Neuronal stem cell (in vitro differentiated cells): ENCODE data around the gene ISG20.

Experiments
- DNase-seq: peaks from one replicate; pipeline ENCODE4 v3.0.0-alpha.2; 2013; ENCODE audit warnings: low spot score
- H2AFZ ChIP-seq: one replicate; pipeline ENCODE4 v1.6.1; 2013; ENCODE audit warnings: mild to moderate bottlenecking, low read length, inconsistent platforms
- H2AK5ac ChIP-seq: 2 replicates; pipeline ENCODE4 v1.6.1; 2013; ENCODE audit warnings: low read depth, mild to moderate bottlenecking, inconsistent platforms, low read length, moderate library complexity, mixed read lengths
- H2BK120ac ChIP-seq: 2 replicates; pipeline ENCODE4 v1.6.1; 2013; ENCODE audit warnings: low read depth, mild to moderate bottlenecking, inconsistent platforms, low read length, moderate library complexity, mixed read lengths
- H2BK12ac ChIP-seq: one replicate; pipeline ENCODE4 v1.6.1; 2013; ENCODE audit warnings: low read length, inconsistent platforms
- H2BK15ac ChIP-seq: 2 replicates; pipeline ENCODE4 v1.6.1; 2013; ENCODE audit warnings: mild to moderate bottlenecking, low read length, inconsistent platforms, mixed read lengths
- H2BK5ac ChIP-seq: one replicate; pipeline ENCODE4 v1.6.1; 2013; ENCODE audit warnings: inconsistent platforms, mild to moderate bottlenecking, low read length, moderate library complexity
- H3K14ac ChIP-seq: one replicate; pipeline ENCODE4 v1.6.1; 2013; ENCODE audit warnings: low read length, inconsistent platforms
- H3K18ac ChIP-seq: 2 replicates; pipeline ENCODE4 v1.6.1; 2013; ENCODE audit warnings: low read length, inconsistent platforms
- H3K23ac ChIP-seq: 2 replicates; pipeline ENCODE4 v1.6.1; 2013; ENCODE audit warnings: low read depth, mild to moderate bottlenecking, mixed read lengths, low read length, inconsistent platforms; ENCODE audit not compliant: poor library complexity
- H3K27ac ChIP-seq: replicated peaks from 3 replicates; pipeline ENCODE4 v1.5.1; 2013; ENCODE audit warnings: low read length, inconsistent platforms
- H3K27me3 ChIP-seq, 3 experiments: 2 replicates each; pipeline ENCODE4 v1.6.1; 2013; ENCODE audit warnings: low read length in 3 of 3, mild to moderate bottlenecking in 2 of 3, inconsistent platforms in 1 of 3, low read depth in 1 of 3, mixed read lengths in 1 of 3, moderate library complexity in 1 of 3; ENCODE audit not compliant: control insufficient read depth in 3 of 3, insufficient read depth in 3 of 3
- H3K36me3 ChIP-seq, 2 donors: replicated peaks in 1 of 2; 2 replicates each; pipeline ENCODE4 v1.6.1; 2013; ENCODE audit warnings: low read length in 2 of 2; ENCODE audit not compliant: control insufficient read depth in 2 of 2, insufficient read depth in 2 of 2
- H3K4ac ChIP-seq: 2 replicates; pipeline ENCODE4 v1.6.1; 2013; ENCODE audit warnings: inconsistent platforms, mild to moderate bottlenecking, low read length, moderate library complexity
- H3K4me1 ChIP-seq, 2 donors: 1 replicate in 1 of 2; 2 replicates in 1 of 2; pipeline ENCODE4 v1.6.1; 2013; ENCODE audit warnings: low read length in 2 of 2, low read depth in 1 of 2; ENCODE audit not compliant: control insufficient read depth in 2 of 2, insufficient read depth in 1 of 2
- H3K4me2 ChIP-seq: one replicate; pipeline ENCODE4 v1.6.1; 2013; ENCODE audit warnings: mild to moderate bottlenecking, low read length, inconsistent platforms; ENCODE audit not compliant: insufficient read depth, poor library complexity, severe bottlenecking
- H3K4me3 ChIP-seq, 2 donors: 2 replicates each; pipeline ENCODE4 v1.5.1; 2013; ENCODE audit warnings: low read length in 2 of 2, mild to moderate bottlenecking in 2 of 2, inconsistent platforms in 1 of 2, moderate library complexity in 1 of 2
- H3K79me1 ChIP-seq: one replicate; pipeline ENCODE4 v1.6.1; 2013; ENCODE audit warnings: low read depth, mild to moderate bottlenecking, inconsistent platforms, low read length, moderate library complexity
- H3K9ac ChIP-seq: one replicate; pipeline ENCODE4 v1.6.1; 2013; ENCODE audit warnings: mild to moderate bottlenecking, low read depth, low read length, inconsistent platforms; ENCODE audit not compliant: poor library complexity
- H3K9me3 ChIP-seq, 2 donors: replicated peaks in 1 of 2; 2 replicates each; pipeline versions ENCODE3 to v1.6.1; 2013; ENCODE audit warnings: low read length in 2 of 2, mild to moderate bottlenecking in 2 of 2, inconsistent platforms in 1 of 2, low read depth in 1 of 2, mixed read lengths in 1 of 2, moderate library complexity in 1 of 2; ENCODE audit not compliant: control insufficient read depth in 2 of 2, insufficient read depth in 1 of 2
- H4K8ac ChIP-seq: one replicate; pipeline ENCODE4 v1.6.1; 2013; ENCODE audit warnings: low read depth, mild to moderate bottlenecking, inconsistent platforms, low read length, moderate library complexity
- H4K91ac ChIP-seq: one replicate; pipeline ENCODE4 v1.6.1; 2013; ENCODE audit warnings: low read length, low read depth, mild to moderate bottlenecking, inconsistent platforms; ENCODE audit not compliant: poor library complexity
- WGBS, 2 donors: extraction: QIAGEN DNeasy Blood & Tissue Kit; methylation state at CpG; one replicate each; pipeline ENCODE4 v1.1.7; 2013; ENCODE audit warnings: missing lambda C conversion rate in 2 of 2, mixed read lengths in 1 of 2; ENCODE audit not compliant: insufficient read length in 2 of 2, insufficient replicate concordance in 1 of 2; ENCODE audit errors: extremely low coverage in 2 of 2; 5-methylcytosine and 5-hydroxymethylcytosine counted together

The ISG20 gene

GRCh38 chr15:88623061-88623460, 15.8 kb upstream of the ISG20 start:
- Histone ChIP-seq H4K8ac (no peak overlapping the region), H3K4me1 (peaks cover 16 to 17% of the 10 kb centered on the region in 2 donors), H3K79me1 (peaks cover 8% of the 10 kb centered on the region), H3K23ac (no peak overlapping the region), H4K91ac (no peak overlapping the region), H3K27me3 (no peaks in the 10 kb centered on the region), H3K18ac (no peak overlapping the region), H3K36me3 (peaks cover 18 to 56% of the 10 kb centered on the region in 2 donors), H3K4me2 (peak overlapping the region; percentile 50), H2AFZ (no peak overlapping the region), H3K14ac (no peak overlapping the region), H2BK15ac (no peak overlapping the region), H2BK5ac (no peak overlapping the region), H3K9me3 (no peaks in the 10 kb centered on the region), H2BK120ac (no peak overlapping the region), H3K4ac (no peak overlapping the region), H2AK5ac (no peak overlapping the region), H3K9ac (no peak overlapping the region), H2BK12ac (no peak overlapping the region), H3K4me3 (peak overlapping the region in 1 of 2 donors; percentile 94), H3K27ac (no peak overlapping the region)
- DNase-seq, result no peak
- no CpG with 5 or more reads among the region's 2 CpGs for WGBS, 2 donors

GRCh38 chr15:88623632-88624031, 15.2 kb upstream of the ISG20 start:
- no peaks in the 10 kb centered on the region for H3K9me3 ChIP-seq
- H2BK12ac ChIP-seq, result no peak overlapping the region
- H3K4me2 ChIP-seq, result peak overlapping the region; percentile 50
- no peak for DNase-seq
- H2AFZ ChIP-seq, result no peak overlapping the region
- H2AK5ac ChIP-seq, result no peak overlapping the region
- no peaks in the 10 kb centered on the region for H3K27me3 ChIP-seq
- WGBS, 2 donors, result no CpG with 5 or more reads among the region's 3 CpGs
- peak overlapping the region in 1 of 2 donors; percentile 94 for H3K4me3 ChIP-seq
- no peak overlapping the region for H2BK120ac ChIP-seq
- H3K18ac ChIP-seq, result no peak overlapping the region
- no peak overlapping the region for H3K14ac ChIP-seq
- no peak overlapping the region for H3K27ac ChIP-seq
- no peak overlapping the region for H3K23ac ChIP-seq
- peaks cover 9% of the 10 kb centered on the region for H3K79me1 ChIP-seq
- H3K4ac ChIP-seq, result no peak overlapping the region
- H4K8ac ChIP-seq, result no peak overlapping the region
- H3K36me3 ChIP-seq, result peaks cover 23 to 62% of the 10 kb centered on the region in 2 donors
- no peak overlapping the region for H2BK5ac ChIP-seq
- H4K91ac ChIP-seq, result no peak overlapping the region
- H3K4me1 ChIP-seq, result peaks cover 16 to 17% of the 10 kb centered on the region in 2 donors
- H3K9ac ChIP-seq, result no peak overlapping the region
- no peak overlapping the region for H2BK15ac ChIP-seq

GRCh38 chr15:88624156-88624970, 14.5 kb upstream of the ISG20 start:
- Histone ChIP-seq H2BK12ac (no peak overlapping the region), H3K27ac (no peak overlapping the region), H3K4me3 (peak overlapping the region in 1 of 2 donors; percentile 8), H3K4me2 (no peak overlapping the region), H3K9me3 (no peaks in the 10 kb centered on the region), H3K14ac (no peak overlapping the region), H4K91ac (no peak overlapping the region), H3K18ac (no peak overlapping the region), H3K79me1 (peaks cover 11% of the 10 kb centered on the region), H3K4me1 (peaks cover 16 to 17% of the 10 kb centered on the region in 2 donors), H3K4ac (no peak overlapping the region), H2BK5ac (no peak overlapping the region), H3K23ac (no peak overlapping the region), H3K9ac (no peak overlapping the region), H2BK15ac (no peak overlapping the region), H3K36me3 (peaks cover 31 to 69% of the 10 kb centered on the region in 2 donors), H4K8ac (no peak overlapping the region), H2BK120ac (no peak overlapping the region), H3K27me3 (no peaks in the 10 kb centered on the region), H2AFZ (no peak overlapping the region), H2AK5ac (no peak overlapping the region)
- DNase-seq, result no peak
- no CpG with 5 or more reads among the region's 19 CpGs for WGBS, 2 donors

GRCh38 chr15:88624971-88625490, 13.8 kb upstream of the ISG20 start:
- Histone ChIP-seq H2BK12ac (no peak overlapping the region), H2AK5ac (no peak overlapping the region), H2BK120ac (no peak overlapping the region), H3K27ac (no peak overlapping the region), H4K8ac (no peak overlapping the region), H3K14ac (no peak overlapping the region), H3K27me3 (no peaks in the 10 kb centered on the region), H2AFZ (no peak overlapping the region), H3K4me1 (peaks cover 16 to 17% of the 10 kb centered on the region in 2 donors), H3K9me3 (no peaks in the 10 kb centered on the region), H3K9ac (no peak overlapping the region), H3K36me3 (peaks cover 37 to 76% of the 10 kb centered on the region in 2 donors), H2BK5ac (no peak overlapping the region), H3K18ac (no peak overlapping the region), H3K79me1 (peaks cover 11% of the 10 kb centered on the region), H2BK15ac (no peak overlapping the region), H3K4me3 (no peak overlapping the region), H3K4ac (no peak overlapping the region), H4K91ac (no peak overlapping the region), H3K4me2 (no peak overlapping the region), H3K23ac (no peak overlapping the region)
- no peak for DNase-seq
- no CpG with 5 or more reads among the region's 9 CpGs for whole genome bisulfite sequencing, 2 donors
